SU-DHL-6 (cell line): Measurements from ENCODE around the gene RARA.
A peak's percentile ranks its signal among the peaks of the same experiment; 100 is the strongest.

Experiments
- H2AFZ ChIP-seq: fragments of 200-600 bp; sonication (generic); 2 replicates; pipeline ENCODE4 v1.6.1; 2014; ENCODE audit warnings: low read depth, mild to moderate bottlenecking, moderate library complexity, mixed read lengths, antibody characterized with exemption, low read length; ENCODE audit not compliant: severe bottlenecking
- H3F3A ChIP-seq: fragments of 200-600 bp; shearing (Covaris generic); 2 replicates; pipeline ENCODE4 v1.6.0; 2016; ENCODE audit warnings: antibody characterized with exemption, mild to moderate bottlenecking; ENCODE audit not compliant: insufficient read depth
- H3K27ac ChIP-seq: fragments of 200-600 bp; sonication (generic); 2 replicates; pipeline ENCODE4 v1.5.1; 2016; ENCODE audit warnings: low read depth, mild to moderate bottlenecking, low read length, moderate library complexity, mixed read lengths
- H3K27me3 ChIP-seq: fragments of 200-600 bp; sonication (generic), shearing (Covaris generic); 2 replicates; pipeline ENCODE4 v1.6.0; 2014; ENCODE audit warnings: mild to moderate bottlenecking, low read length
- H3K36me3 ChIP-seq: fragments of 200-600 bp; sonication (generic); 2 replicates; pipeline ENCODE4 v1.6.1; 2014; ENCODE audit warnings: mild to moderate bottlenecking, low read length, mixed read lengths
- H3K4me2 ChIP-seq: fragments of 300-600, 200-600 bp; shearing (Covaris generic), sonication (generic); 2 replicates; pipeline ENCODE4 v1.6.0; 2014; ENCODE audit warnings: low read length, low read depth, mild to moderate bottlenecking; ENCODE audit not compliant: poor library complexity, severe bottlenecking
- H3K4me3 ChIP-seq: fragments of 200-600 bp; sonication (generic); 2 replicates; pipeline ENCODE4 v1.5.1; 2014; ENCODE audit warnings: antibody characterized with exemption, low read length, mild to moderate bottlenecking, mixed read lengths; ENCODE audit not compliant: insufficient read depth, poor library complexity, severe bottlenecking
- H3K79me2 ChIP-seq: fragments of 200-600 bp; sonication (generic); 2 replicates; pipeline ENCODE4 v1.6.1; 2014; ENCODE audit warnings: mild to moderate bottlenecking, low read length, moderate library complexity; ENCODE audit not compliant: insufficient read depth
- H3K9ac ChIP-seq: fragments of 200-600 bp; sonication (generic); 2 replicates; pipeline ENCODE4 v1.7.0; 2014; ENCODE audit warnings: mild to moderate bottlenecking, low read length
- H3K9me2 ChIP-seq: fragments of 200-600 bp; sonication (generic); replicated peaks from 2 replicates; pipeline ENCODE4 v1.6.1; 2014; ENCODE audit warnings: low read length; ENCODE audit not compliant: insufficient read depth
- H3K9me3 ChIP-seq: fragments of 200-600 bp; sonication (generic); 2 replicates; pipeline ENCODE4 v1.6.1; 2014; ENCODE audit warnings: low read length, mixed read lengths; ENCODE audit not compliant: insufficient read depth
- H4K20me1 ChIP-seq: fragments of 200-600 bp; sonication (generic); 2 replicates; pipeline ENCODE4 v1.6.1; 2014; ENCODE audit warnings: low read depth, mild to moderate bottlenecking, antibody characterized with exemption, low read length, moderate library complexity, mixed read lengths
- EZH2phosphoT487 ChIP-seq: fragments of 200-600 bp; sonication (generic), shearing (Covaris generic); conservative IDR thresholded peaks from 2 replicates; pipeline ENCODE4 v1.6.1; 2018; ENCODE audit warnings: mild to moderate bottlenecking, antibody characterized with exemption, low read length, moderate library complexity, mixed read lengths
- TF ChIP-seq, protein P1 (sequence below): fragments of 200-600 bp; sonication (generic); IDR thresholded peaks from one replicate; pipeline ENCODE4 v1.5.1; 2017; ENCODE audit warnings: antibody characterized with exemption, mild to moderate bottlenecking, low read length, moderate library complexity; ENCODE audit not compliant: insufficient read depth, poor library complexity, severe bottlenecking

RARA gene

DNA sequence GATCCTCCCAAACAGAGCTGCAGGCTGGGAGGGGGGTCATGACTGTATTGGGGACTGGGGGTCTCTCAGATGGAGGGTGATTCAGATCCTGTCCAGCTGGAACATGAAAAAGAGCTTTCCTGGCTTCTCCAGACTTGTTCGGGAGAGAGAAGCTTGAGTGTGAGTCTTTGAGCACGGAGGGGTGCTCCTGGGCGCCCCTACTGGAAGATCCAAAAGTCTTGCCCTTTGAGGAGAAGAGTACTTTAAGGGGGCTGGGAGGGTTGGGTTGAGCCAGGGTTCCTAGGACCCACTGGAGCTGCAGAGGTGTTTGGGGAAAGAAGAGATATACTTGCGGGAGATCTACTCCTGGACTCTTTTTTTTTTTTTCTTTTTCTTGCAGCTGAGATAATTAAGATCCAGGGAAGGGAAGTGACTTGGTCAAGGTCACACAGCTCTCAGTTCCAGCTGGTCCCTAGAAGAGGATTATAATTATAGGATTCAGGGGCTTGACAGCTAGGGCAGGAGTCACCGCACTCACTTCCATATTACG lies 8.4 kb downstream of the RARA start:
- H3F3A ChIP-seq: peaks cover 6% of the 10 kb centered on the region; the same call in 1 of the 2 replicates
- TF ChIP-seq, protein P1, sequence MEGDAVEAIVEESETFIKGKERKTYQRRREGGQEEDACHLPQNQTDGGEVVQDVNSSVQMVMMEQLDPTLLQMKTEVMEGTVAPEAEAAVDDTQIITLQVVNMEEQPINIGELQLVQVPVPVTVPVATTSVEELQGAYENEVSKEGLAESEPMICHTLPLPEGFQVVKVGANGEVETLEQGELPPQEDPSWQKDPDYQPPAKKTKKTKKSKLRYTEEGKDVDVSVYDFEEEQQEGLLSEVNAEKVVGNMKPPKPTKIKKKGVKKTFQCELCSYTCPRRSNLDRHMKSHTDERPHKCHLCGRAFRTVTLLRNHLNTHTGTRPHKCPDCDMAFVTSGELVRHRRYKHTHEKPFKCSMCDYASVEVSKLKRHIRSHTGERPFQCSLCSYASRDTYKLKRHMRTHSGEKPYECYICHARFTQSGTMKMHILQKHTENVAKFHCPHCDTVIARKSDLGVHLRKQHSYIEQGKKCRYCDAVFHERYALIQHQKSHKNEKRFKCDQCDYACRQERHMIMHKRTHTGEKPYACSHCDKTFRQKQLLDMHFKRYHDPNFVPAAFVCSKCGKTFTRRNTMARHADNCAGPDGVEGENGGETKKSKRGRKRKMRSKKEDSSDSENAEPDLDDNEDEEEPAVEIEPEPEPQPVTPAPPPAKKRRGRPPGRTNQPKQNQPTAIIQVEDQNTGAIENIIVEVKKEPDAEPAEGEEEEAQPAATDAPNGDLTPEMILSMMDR: peak; percentile 45
- no peak for TF ChIP-seq EZH2phosphoT487
- peak overlapping the region; percentile 74 for H3K9ac ChIP-seq
- peak overlapping the region; percentile 23 for H2AFZ ChIP-seq
- no peaks in the 10 kb centered on the region for H4K20me1 ChIP-seq
- no peaks in the 10 kb centered on the region for H3K9me3 ChIP-seq
- H3K27me3 ChIP-seq: no peaks in the 10 kb centered on the region
- peak overlapping the region; percentile 81 for H3K4me2 ChIP-seq
- no peaks in the 10 kb centered on the region for H3K9me2 ChIP-seq
- H3K79me2 ChIP-seq: peaks cover 29% of the 10 kb centered on the region; the same call in 1 of the 2 replicates
- peak overlapping the region; percentile 57 for H3K4me3 ChIP-seq
- H3K36me3 ChIP-seq: no peaks in the 10 kb centered on the region
- no peak overlapping the region for H3K27ac ChIP-seq

- Histone ChIP-seq H3F3A (peaks cover 9% of the 10 kb centered on the region), H3K9me3 (no peaks in the 10 kb centered on the region), H3K79me2 (peaks cover 29% of the 10 kb centered on the region; the same call in 1 of the 2 replicates)
These were observed 9.2 kb downstream of the RARA start for GRCh38 chr17:40317880-40318829.

DNA sequence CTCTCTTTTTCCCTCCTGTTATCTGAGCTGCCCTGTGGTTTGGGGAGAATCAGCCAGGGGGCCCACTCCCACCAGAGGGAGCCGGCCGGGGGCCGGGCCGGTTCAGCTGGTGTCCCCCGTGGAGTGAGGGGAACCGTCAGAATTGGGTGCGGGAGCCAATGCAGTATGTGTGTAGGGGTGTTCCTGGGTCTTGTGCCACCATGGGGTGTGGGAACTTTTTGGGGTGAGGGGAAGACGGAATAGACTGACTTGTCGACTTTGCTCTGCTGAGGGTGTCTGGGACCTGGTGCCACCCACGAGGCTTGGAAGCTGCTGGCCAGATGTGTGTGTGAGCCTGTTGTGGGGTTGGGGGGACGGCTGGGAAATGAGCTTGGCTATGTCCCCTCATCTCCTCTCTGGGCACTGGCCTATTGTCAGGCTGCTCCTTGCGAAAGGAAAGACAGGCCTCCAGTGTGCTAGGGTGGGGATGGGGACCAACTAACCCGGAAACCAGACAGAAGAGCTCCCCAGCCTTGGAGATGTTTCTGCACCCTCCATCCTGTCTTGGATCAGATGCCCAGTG lies 9.9 kb downstream of the RARA start:
- H3K4me3 ChIP-seq: peak overlapping the region; percentile 73
- no peaks in the 10 kb centered on the region for H3K9me2 ChIP-seq
- no peak overlapping the region for H2AFZ ChIP-seq
- H3K36me3 ChIP-seq: no peaks in the 10 kb centered on the region
- H3K4me2 ChIP-seq: peak overlapping the region; percentile 81
- H4K20me1 ChIP-seq: no peaks in the 10 kb centered on the region
- no peaks in the 10 kb centered on the region for H3K9me3 ChIP-seq
- H3K79me2 ChIP-seq: peaks cover 34% of the 10 kb centered on the region; the same call in 1 of the 2 replicates
- H3F3A ChIP-seq: peaks cover 13% of the 10 kb centered on the region
- H3K9ac ChIP-seq: peak overlapping the region; percentile 74
- no peak for TF ChIP-seq EZH2phosphoT487
- TF ChIP-seq, protein P1: no peak
- H3K27me3 ChIP-seq: no peaks in the 10 kb centered on the region
- H3K27ac ChIP-seq: peak overlapping the region; percentile 46

More at GRCh38 chr17:40317880-40318829, 9.2 kb downstream of the RARA start:
- Histone ChIP-seq H3K4me2 (peak overlapping the region; percentile 81), H2AFZ (peak overlapping the region; percentile 71), H3K4me3 (peak overlapping the region; percentile 73), H3K27ac (peak overlapping the region; percentile 46), H3K27me3 (no peaks in the 10 kb centered on the region), H3K36me3 (no peaks in the 10 kb centered on the region), H3K9ac (peak overlapping the region; percentile 74), H4K20me1 (no peaks in the 10 kb centered on the region), H3K9me2 (no peaks in the 10 kb centered on the region)
- TF ChIP-seq EZH2phosphoT487: no peak
- TF ChIP-seq, protein P1: no peak
